GM21737 (cell line): ENCODE measurements around the gene PKMYT1.
A peak's percentile ranks its signal among the peaks of the same experiment; 100 is the strongest.

ENCODE experiments used
- ATAC-seq: cut with Tn5 transposase; IDR thresholded peaks from one replicate; pipeline ENCODE4 v1.9.1; 2021; ENCODE audit warnings: mild to moderate bottlenecking, moderate library complexity; ENCODE audit not compliant: unreplicated experiment

PKMYT1 gene

GRCh38 chr16:2974319-2975056 is 5.8 kb downstream of the PKMYT1 start:
- no peak for ATAC-seq

- ATAC-seq = no peak
Measured at GRCh38 chr16:2973605-2974318, 6.5 kb downstream of the PKMYT1 start.

DNA sequence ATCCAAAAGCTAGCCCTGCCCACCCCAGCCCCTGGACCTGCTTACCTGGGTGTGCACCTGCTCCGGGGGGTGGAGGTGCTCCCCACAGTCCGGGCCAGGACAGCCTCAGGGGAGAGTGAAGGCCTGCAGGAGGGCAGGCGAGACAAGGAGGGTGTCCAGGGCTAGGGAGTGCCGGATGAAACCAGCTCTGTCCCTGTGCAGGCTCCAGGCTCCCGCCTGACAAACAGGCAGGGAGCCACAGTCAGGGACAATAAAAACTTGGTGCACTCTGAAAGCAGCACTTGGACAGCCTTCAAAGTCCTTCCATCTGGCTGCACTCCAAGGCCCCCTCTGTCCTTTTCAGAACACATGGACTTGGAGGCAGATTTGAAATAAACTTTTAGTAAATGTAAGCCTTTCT is 7.2 kb downstream of the PKMYT1 start:
- ATAC-seq = no peak

DNA sequence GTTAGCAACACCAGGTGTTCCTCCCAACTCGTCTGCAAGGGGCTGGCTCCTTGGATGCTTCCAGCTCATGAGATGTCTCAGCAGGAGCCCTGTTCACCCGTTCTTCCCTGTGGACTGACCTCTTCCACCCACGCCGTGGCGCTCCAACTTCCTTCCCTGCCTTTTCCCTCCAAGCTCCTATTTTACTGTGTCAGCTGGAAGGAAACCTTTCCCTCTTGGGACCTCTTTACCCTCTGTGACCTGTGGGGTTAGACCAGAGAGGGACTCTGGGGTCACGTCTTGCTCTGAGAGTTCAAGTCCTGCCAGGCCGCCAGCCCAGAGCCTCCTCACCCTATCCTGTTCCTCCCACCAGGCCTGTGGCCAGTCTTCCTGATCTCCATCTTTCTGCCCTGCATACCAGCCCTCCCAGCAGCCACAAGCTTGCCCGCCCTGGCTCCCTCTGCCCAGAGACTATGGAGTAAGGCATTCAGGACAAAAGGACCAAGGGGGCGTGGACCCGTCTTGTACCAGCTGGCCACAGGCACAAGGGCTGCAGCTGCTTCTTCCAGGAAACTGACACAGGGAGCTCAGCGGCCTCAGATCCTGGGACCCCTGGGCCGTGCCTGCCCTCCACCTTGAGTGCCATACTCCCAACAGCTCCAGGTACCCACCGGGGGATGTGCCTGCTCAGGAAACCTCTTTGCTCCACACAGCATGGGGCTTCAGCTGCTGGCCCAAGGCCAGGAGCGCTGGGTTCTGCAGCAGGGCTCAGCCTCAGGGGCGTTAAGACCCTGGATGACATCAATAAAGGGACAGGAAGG is 8.1 kb downstream of the PKMYT1 start:
- no peak for ATAC-seq

DNA sequence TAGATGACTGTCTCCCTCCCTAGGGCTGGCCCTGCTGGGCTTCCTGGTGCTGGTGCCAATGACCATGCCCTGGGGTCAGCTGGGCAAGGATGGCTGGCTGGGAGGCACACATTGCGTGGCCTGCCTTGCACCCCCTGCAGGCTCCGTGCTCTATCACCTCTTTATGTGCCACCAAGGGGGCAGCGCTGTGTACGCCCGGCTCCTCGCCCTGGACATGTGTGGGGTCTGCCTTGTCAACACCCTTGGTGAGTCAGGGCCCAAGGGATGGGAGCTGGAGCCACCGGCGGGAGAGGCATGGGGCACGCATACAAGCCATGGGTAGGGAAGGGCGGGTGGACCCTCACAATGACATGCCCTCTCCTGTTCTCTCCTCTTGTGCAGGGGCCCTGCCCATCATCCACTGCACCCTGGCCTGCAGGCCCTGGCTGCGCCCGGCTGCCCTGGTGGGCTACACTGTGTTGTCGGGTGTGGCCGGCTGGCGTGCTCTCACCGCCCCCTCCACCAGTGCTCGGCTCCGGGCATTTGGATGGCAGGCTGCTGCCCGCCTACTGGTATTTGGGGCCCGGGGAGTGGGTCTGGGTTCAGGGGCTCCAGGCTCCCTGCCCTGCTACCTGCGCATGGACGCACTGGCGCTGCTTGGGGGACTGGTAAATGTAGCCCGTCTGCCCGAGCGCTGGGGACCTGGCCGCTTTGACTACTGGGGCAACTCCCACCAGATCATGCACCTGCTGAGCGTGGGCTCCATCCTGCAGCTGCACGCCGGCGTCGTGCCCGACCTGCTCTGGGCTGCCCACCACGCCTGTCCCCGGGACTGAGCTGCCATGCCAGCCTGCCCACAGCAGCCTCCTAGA is 8.9 kb downstream of the PKMYT1 start:
- no peak for ATAC-seq

- ATAC-seq = no peak
Measured at GRCh38 chr16:2970563-2970962, 9.7 kb downstream of the PKMYT1 start.

DNA sequence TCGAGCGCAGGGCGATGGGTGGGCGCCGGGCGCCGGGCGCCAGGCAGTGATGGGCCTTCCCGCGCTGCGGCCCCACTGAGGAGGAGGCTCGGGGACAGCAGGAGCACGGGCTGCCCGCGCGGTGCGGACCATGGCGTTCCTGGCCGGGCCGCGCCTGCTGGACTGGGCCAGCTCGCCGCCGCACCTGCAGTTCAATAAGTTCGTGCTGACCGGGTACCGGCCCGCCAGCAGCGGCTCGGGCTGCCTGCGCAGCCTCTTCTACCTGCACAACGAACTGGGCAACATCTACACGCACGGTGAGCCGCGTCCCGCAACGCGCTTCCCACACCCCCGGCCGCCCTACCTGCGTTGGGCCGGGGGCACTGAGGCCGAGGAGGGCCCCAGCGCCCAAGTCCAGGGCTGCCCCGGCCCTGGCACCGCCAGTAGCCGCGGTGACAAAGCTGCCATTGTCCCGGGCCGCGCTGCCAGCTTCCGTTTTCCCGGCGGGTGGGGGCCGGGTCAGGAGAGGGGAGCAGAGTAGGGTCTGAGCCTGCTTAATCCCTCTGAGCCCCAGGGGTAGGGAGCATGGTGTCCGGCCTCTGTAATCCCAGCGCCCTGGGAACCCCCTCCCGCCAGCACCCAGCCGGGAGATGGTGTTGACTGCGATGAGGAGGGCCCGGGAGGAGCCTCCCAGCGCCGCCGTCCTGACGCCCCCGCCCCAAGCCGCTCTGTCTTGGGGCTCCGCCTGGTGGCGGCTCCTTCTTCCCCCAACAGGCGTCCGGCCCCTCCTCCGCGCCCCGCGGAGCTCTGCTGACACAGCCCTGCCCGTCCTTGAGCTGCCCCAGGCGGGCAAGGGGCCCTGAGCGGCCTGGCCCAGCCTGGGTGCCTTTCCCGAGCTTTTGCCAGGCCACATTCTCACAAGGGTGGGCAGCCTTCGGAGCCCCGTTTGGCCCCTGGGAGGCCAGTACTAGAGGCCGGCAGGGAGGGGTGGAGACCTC is 10.4 kb downstream of the PKMYT1 start:
- peak; percentile 38 for ATAC-seq

GRCh38 chr16:2968738-2969544 is 11.3 kb downstream of the PKMYT1 start, which contains the start of gene PAQR4:
TSS of gene PAQR4 (plus strand) at chr16:2969348. CDS start at chr16:2969675, 327 bp downstream.
- ATAC-seq = peak; percentile 68

DNA sequence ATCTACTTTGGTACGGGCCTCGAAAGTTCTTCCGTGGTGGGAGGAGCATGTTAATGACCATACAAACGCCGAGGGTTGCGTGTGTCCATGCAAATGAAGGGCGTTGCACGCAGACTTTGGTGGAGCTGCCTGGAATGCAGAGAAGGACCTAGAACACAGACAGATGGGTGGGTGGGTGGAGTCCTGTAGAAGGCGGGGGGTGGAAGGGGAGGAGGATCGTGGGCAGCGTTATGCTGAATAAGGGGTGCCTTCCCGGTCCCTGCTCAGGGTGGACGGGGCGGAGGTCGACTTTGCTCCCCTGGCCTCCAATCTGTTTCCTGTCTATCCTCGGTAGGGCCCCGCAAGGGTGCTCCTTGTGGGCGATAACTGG is 11.9 kb downstream of the PKMYT1 start:
- ATAC-seq = no peak

GRCh38 chr16:2967721-2968161 is 12.5 kb downstream of the PKMYT1 start:
- ATAC-seq = no peak

DNA sequence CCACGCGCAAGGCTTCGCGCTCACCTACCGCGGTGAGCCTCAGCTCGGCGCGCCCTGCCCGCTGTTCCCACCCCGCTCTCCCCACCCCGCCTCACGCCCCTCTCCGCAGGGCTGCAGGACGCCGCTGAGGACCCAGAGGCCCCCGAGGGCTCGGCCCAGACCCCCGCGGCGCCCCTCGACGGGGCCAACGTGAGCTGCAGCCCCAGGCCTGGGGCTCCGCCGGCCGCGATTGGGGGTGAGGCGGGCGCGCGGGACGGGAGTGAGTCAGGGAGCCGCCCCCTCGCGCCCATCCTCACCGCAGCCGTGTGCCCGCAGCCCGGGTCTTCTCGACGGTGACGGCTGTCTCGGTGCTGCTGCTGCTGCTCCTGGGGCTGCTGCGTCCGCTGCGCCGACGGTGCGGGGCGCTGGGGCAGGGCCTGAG is 13.0 kb downstream of the PKMYT1 start:
- ATAC-seq = no peak

DNA sequence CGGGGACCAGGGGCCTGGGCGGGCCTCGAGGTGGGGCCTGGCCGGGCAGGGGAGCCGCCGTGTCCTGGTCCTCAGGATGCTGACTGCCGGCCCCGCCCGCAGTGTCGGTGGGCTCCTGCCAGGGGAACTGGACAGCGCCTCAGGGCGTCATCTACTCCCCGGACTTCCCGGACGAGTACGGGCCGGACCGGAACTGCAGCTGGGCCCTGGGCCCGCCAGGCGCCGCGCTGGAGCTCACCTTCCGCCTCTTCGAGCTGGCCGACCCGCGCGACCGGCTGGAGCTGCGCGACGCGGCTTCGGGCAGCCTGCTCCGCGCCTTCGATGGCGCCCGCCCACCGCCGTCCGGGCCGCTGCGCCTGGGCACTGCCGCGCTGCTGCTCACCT is 13.4 kb downstream of the PKMYT1 start:
- ATAC-seq = no peak

DNA sequence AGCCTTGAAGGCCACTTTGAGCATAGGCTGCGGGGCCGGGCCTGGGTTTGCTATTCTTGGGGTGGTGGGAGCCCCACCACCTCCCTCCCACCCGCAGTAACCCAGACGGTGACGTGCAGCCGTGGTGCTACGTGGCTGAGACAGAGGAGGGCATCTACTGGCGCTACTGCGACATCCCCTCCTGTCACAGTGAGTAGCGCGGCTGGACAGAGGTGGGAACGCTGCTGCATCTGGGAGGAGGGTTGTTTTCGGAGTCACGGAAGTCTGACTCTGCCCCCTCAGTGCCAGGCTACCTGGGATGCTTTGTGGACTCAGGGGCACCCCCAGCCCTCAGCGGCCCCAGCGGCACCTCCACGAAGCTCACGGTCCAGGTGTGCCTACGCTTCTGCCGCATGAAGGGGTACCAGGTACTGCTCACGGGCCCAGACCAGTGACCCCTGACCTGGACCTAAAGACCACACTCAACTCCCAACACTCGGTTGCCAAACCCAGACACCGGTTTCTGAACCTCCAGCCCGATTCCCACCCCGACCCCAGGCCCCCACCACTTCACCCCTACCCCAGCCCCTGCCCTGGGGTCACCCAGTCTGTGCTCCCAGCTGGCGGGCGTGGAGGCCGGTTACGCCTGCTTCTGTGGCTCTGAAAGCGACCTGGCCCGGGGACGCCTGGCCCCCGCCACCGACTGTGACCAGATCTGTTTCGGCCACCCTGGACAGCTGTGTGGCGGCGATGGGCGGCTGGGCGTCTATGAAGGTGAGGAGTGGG is 14.0 kb downstream of the PKMYT1 start:
- ATAC-seq = no peak

DNA sequence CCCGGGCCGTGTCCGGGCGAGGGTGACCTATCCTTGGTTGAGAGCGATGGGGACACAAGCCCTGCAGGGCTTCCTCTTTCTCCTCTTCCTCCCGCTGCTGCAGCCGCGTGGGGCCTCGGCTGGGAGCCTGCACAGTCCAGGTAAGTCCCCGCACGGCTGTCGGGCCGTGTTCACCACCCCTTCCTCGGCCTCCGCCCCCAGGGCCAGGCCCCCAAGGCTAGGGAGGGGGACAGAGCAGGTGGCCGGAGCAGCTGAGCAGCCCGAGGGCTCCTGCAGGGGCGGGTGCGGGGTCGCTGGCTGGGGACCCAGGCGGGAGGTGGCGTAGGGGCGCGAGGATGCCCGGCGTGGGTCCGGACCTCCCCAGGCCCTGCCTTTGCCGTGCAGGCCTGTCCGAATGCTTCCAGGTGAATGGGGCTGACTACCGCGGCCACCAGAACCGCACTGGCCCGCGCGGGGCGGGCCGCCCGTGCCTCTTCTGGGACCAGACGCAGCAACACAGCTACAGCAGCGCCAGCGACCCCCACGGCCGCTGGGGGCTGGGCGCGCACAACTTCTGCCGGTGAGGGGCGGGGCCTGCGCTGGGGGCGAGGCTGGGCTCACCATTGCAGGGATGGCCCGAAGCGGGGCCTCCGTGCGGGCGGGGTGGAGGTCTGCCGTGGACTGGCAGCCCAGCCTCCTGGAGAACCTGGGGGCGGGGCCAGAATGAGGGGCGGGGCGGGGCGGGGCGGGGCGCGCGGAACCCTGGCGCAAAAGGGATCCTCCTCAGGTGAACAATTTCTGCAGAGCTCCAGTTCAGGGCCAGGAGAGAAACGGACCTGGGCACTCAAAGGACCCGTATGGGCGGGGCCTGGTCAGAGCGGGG is 15.5 kb downstream of the PKMYT1 start:
- no peak for ATAC-seq

DNA sequence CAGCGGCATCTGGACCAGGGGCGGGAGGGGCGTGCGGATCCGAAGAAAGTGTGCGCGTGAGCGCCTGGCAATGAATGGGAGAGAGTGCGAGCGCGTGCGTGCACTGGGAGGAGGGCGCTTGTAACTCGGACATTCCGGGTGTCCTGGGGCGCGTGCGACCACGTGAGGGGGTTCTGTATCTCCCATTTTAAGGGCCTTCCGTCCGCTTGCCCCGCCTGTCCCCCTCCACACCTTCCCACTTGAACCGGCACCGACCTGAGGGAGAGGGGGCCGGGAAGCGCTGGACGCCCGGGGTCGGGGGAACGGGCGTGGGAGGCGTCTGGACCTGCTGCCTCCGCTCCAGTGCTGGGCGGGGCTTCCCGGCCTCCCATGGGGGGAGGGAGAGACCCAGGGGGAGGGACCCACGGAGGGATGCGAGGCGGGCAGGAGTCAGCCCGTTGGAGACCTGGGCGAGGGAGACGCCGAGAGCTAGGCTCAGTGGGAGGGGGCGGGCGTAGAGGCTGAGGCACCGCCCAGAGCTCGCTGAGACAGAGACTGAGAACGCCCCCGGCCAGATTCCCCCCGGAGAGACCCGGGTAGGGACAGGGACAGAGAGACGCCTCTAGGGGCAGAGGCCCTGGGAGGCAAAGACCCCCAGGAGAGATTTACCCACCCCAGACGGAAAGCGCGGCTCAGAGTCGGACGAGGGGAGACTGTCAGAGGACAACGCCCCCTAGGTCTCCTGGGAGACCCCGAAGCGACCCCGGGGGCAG is 16.3 kb downstream of the PKMYT1 start, which contains the start of gene KREMEN2:
Gene KREMEN2, plus strand, starts transcription at position 553 of the 752 bp plus-strand sequence. CDS start 246 bp downstream, outside the sequence.
- ATAC-seq = no peak

- no peak for ATAC-seq
Measured at GRCh38 chr16:2963074-2963722, 17.0 kb downstream of the PKMYT1 start.
